ENCODE measurements around the gene NIPSNAP2. TPM values are rescaled to one million over a fixed set of nuclear protein-coding genes. Genes with fewer than 3 reads are reported as not detected.

NIPSNAP2 gene
- total RNA-seq, 1 donor from 2014 or later: 52.3 TPM

GRCh38 chr7:55963584-55964168, 709 bp upstream of the NIPSNAP2 start:
- H3K36me3 Mint-ChIP-seq (ENCODE audit: low read depth): peaks cover 4% of the 10 kb centered on the region
- H3K27me3 Mint-ChIP-seq (ENCODE audit: low read depth): no peaks in the 10 kb centered on the region
- H3K4me3 Mint-ChIP-seq (ENCODE audit: low read depth): peak overlapping the region; percentile 55
- H3K9me3 Mint-ChIP-seq: no peaks in the 10 kb centered on the region
- intact Hi-C loops (cut with micrococcal nuclease): loop anchor here (1.0 to 2.0 kb wide), 3 partner anchors 11 to 321 kb away; partner anchors contain the start of genes CCT6A and PSPH
- H3K27ac Mint-ChIP-seq: peak overlapping the region; percentile 5
- peaks cover 10% of the 10 kb centered on the region for H3K4me1 Mint-ChIP-seq (ENCODE audit: low read depth)
- no peak for DNase-seq (ENCODE audit: low spot score)

- Mint-ChIP-seq H3K4me1 (ENCODE audit: low read depth) (peaks cover 10% of the 10 kb centered on the region), H3K27ac (peak overlapping the region; percentile 73), H3K4me3 (ENCODE audit: low read depth) (peak overlapping the region; percentile 86), H3K36me3 (ENCODE audit: low read depth) (peaks cover 14% of the 10 kb centered on the region), H3K27me3 (ENCODE audit: low read depth) (no peaks in the 10 kb centered on the region), H3K9me3 (no peaks in the 10 kb centered on the region)
- intact Hi-C loops (cut with micrococcal nuclease): no loop called here
- DNase-seq (ENCODE audit: low spot score): no peak
These were observed 700 bp downstream of the NIPSNAP2 start for GRCh38 chr7:55965100-55965470.

- no peak for DNase-seq (ENCODE audit: low spot score)
- intact Hi-C loops (cut with micrococcal nuclease): no loop called here
- peak overlapping the region; percentile 38 for H3K4me3 Mint-ChIP-seq (ENCODE audit: low read depth)
- peaks cover 14% of the 10 kb centered on the region for H3K4me1 Mint-ChIP-seq (ENCODE audit: low read depth)
- H3K27me3 Mint-ChIP-seq (ENCODE audit: low read depth): no peaks in the 10 kb centered on the region
- no peaks in the 10 kb centered on the region for H3K9me3 Mint-ChIP-seq
- H3K27ac Mint-ChIP-seq: no peak overlapping the region
- H3K36me3 Mint-ChIP-seq (ENCODE audit: low read depth): peaks cover 19% of the 10 kb centered on the region
These were observed 1.5 kb downstream of the NIPSNAP2 start for GRCh38 chr7:55965805-55966421.

- no peak overlapping the region for H3K4me3 Mint-ChIP-seq (ENCODE audit: low read depth)
- peaks cover 14% of the 10 kb centered on the region for H3K4me1 Mint-ChIP-seq (ENCODE audit: low read depth)
- DNase-seq (ENCODE audit: low spot score): no peak
- H3K36me3 Mint-ChIP-seq (ENCODE audit: low read depth): peaks cover 21% of the 10 kb centered on the region
- H3K27ac Mint-ChIP-seq: no peak overlapping the region
- H3K9me3 Mint-ChIP-seq: no peaks in the 10 kb centered on the region
- intact Hi-C loops (cut with micrococcal nuclease): no loop called here
- H3K27me3 Mint-ChIP-seq (ENCODE audit: low read depth): no peaks in the 10 kb centered on the region
These were observed 2.5 kb downstream of the NIPSNAP2 start for GRCh38 chr7:55966851-55967250.

GRCh38 chr7:55969391-55969790, 5.0 kb downstream of the NIPSNAP2 start:
- no peak for DNase-seq (ENCODE audit: low spot score)
- H3K27me3 Mint-ChIP-seq (ENCODE audit: low read depth): no peaks in the 10 kb centered on the region
- H3K4me1 Mint-ChIP-seq (ENCODE audit: low read depth): peaks cover 6% of the 10 kb centered on the region
- H3K9me3 Mint-ChIP-seq: no peaks in the 10 kb centered on the region
- peaks cover 21% of the 10 kb centered on the region for H3K36me3 Mint-ChIP-seq (ENCODE audit: low read depth)
- no peak overlapping the region for H3K27ac Mint-ChIP-seq
- intact Hi-C loops (cut with micrococcal nuclease): no loop called here
- H3K4me3 Mint-ChIP-seq (ENCODE audit: low read depth): no peak overlapping the region

- H3K4me1 Mint-ChIP-seq (ENCODE audit: low read depth): peaks cover 6% of the 10 kb centered on the region
- intact Hi-C loops (cut with micrococcal nuclease): no loop called here
- H3K27ac Mint-ChIP-seq: no peak overlapping the region
- H3K9me3 Mint-ChIP-seq: no peaks in the 10 kb centered on the region
- H3K4me3 Mint-ChIP-seq (ENCODE audit: low read depth): no peak overlapping the region
- DNase-seq (ENCODE audit: low spot score): no peak
- peaks cover 21% of the 10 kb centered on the region for H3K36me3 Mint-ChIP-seq (ENCODE audit: low read depth)
- H3K27me3 Mint-ChIP-seq (ENCODE audit: low read depth): no peaks in the 10 kb centered on the region
These were observed 6.2 kb downstream of the NIPSNAP2 start for GRCh38 chr7:55970561-55970960.

GRCh38 chr7:55970978-55971377, 6.6 kb downstream of the NIPSNAP2 start:
- Mint-ChIP-seq H3K27ac (no peak overlapping the region), H3K4me1 (ENCODE audit: low read depth) (peaks cover 6% of the 10 kb centered on the region), H3K27me3 (ENCODE audit: low read depth) (no peaks in the 10 kb centered on the region), H3K36me3 (ENCODE audit: low read depth) (peaks cover 21% of the 10 kb centered on the region), H3K9me3 (no peaks in the 10 kb centered on the region), H3K4me3 (ENCODE audit: low read depth) (no peak overlapping the region)
- intact Hi-C loops (cut with micrococcal nuclease): no loop called here
- no peak for DNase-seq (ENCODE audit: low spot score)

- Mint-ChIP-seq H3K4me3 (ENCODE audit: low read depth) (no peak overlapping the region), H3K36me3 (ENCODE audit: low read depth) (peaks cover 25% of the 10 kb centered on the region), H3K4me1 (ENCODE audit: low read depth) (peaks cover 4% of the 10 kb centered on the region), H3K27me3 (ENCODE audit: low read depth) (no peaks in the 10 kb centered on the region), H3K9me3 (no peaks in the 10 kb centered on the region), H3K27ac (no peak overlapping the region)
- no peak for DNase-seq (ENCODE audit: low spot score)
- intact Hi-C loops (cut with micrococcal nuclease): no loop called here
These were observed 9.4 kb downstream of the NIPSNAP2 start for GRCh38 chr7:55973747-55974250.

- Mint-ChIP-seq H3K27ac (no peak overlapping the region), H3K4me1 (ENCODE audit: low read depth) (no peaks in the 10 kb centered on the region), H3K36me3 (ENCODE audit: low read depth) (peaks cover 34% of the 10 kb centered on the region), H3K9me3 (no peaks in the 10 kb centered on the region), H3K4me3 (ENCODE audit: low read depth) (no peak overlapping the region), H3K27me3 (ENCODE audit: low read depth) (no peaks in the 10 kb centered on the region)
- DNase-seq (ENCODE audit: low spot score): no peak
- intact Hi-C loops (cut with micrococcal nuclease): no loop called here
These were observed 11.7 kb downstream of the NIPSNAP2 start for GRCh38 chr7:55975988-55976633.

- intact Hi-C loops (cut with micrococcal nuclease): no loop called here
- Mint-ChIP-seq H3K27ac (no peak overlapping the region), H3K36me3 (ENCODE audit: low read depth) (peaks cover 37% of the 10 kb centered on the region)
These were observed 13.4 kb downstream of the NIPSNAP2 start for GRCh38 chr7:55977831-55978230.

GRCh38 chr7:55980266-55980665, 15.9 kb downstream of the NIPSNAP2 start:
- no peak for DNase-seq (ENCODE audit: low spot score)
- Mint-ChIP-seq H3K27me3 (ENCODE audit: low read depth) (no peaks in the 10 kb centered on the region), H3K4me1 (ENCODE audit: low read depth) (no peaks in the 10 kb centered on the region), H3K27ac (no peak overlapping the region), H3K9me3 (no peaks in the 10 kb centered on the region), H3K36me3 (ENCODE audit: low read depth) (peaks cover 47% of the 10 kb centered on the region), H3K4me3 (ENCODE audit: low read depth) (no peak overlapping the region)
- intact Hi-C loops (cut with micrococcal nuclease): no loop called here

More at GRCh38 chr7:55977831-55978230, 13.4 kb downstream of the NIPSNAP2 start:
- Mint-ChIP-seq H3K27me3 (ENCODE audit: low read depth) (no peaks in the 10 kb centered on the region), H3K9me3 (no peaks in the 10 kb centered on the region), H3K4me3 (ENCODE audit: low read depth) (no peak overlapping the region), H3K4me1 (ENCODE audit: low read depth) (no peaks in the 10 kb centered on the region)
- no peak for DNase-seq (ENCODE audit: low spot score)

- Mint-ChIP-seq H3K4me1 (ENCODE audit: low read depth) (no peaks in the 10 kb centered on the region), H3K27ac (no peak overlapping the region), H3K4me3 (ENCODE audit: low read depth) (no peak overlapping the region), H3K9me3 (no peaks in the 10 kb centered on the region), H3K27me3 (ENCODE audit: low read depth) (no peaks in the 10 kb centered on the region), H3K36me3 (ENCODE audit: low read depth) (peaks cover 49% of the 10 kb centered on the region)
- DNase-seq (ENCODE audit: low spot score): no peak
- intact Hi-C loops (cut with micrococcal nuclease): no loop called here
These were observed 19.2 kb downstream of the NIPSNAP2 start for GRCh38 chr7:55983537-55983936.

GRCh38 chr7:55992346-55992745, 28.0 kb downstream of the NIPSNAP2 start:
- Mint-ChIP-seq H3K27me3 (ENCODE audit: low read depth) (no peaks in the 10 kb centered on the region), H3K4me1 (ENCODE audit: low read depth) (peaks cover 4% of the 10 kb centered on the region), H3K27ac (no peak overlapping the region), H3K4me3 (ENCODE audit: low read depth) (no peak overlapping the region), H3K9me3 (no peaks in the 10 kb centered on the region), H3K36me3 (ENCODE audit: low read depth) (peaks cover 41% of the 10 kb centered on the region)
- DNase-seq (ENCODE audit: low spot score): no peak
- intact Hi-C loops (cut with micrococcal nuclease): no loop called here
